ENCODE measurements around the gene PDE4B.
A peak's percentile ranks its signal among the peaks of the same experiment; 100 is the strongest.

PDE4B gene

DNA sequence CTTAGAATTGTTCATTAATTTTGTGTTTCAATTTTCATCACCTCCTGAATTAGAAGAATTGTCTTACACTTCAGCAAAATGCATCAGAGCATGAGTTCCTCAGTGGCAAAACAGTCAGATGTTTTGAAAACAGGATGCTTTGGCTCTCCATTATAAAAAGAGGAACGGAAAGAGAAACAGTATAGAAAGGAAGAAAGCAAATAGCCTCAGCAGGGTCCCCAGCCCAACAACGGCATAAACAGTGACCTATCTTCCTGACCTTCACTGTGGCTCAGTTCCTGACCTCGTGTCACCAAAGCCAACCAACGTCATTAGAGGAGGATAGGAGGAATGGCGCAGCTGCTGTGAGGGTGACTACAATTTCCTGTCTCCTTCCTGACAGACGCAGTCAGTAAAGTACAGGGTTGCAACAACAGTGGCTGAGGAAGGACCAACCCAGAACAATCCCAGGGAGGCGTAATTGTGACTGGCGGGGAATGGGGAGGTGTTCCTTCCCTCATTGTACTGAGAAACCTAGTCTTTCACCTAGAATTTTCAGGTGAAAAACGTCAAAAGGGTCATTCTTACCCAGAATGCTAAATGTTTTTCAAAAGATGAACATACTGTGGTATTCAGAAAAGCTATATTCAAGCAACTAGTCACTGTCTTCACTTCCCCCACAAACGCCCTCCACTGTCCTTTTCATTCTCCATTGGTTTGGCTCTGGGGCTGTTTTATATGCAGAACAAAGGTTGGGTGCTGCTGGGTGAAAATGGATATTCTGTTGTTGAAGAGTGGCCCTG lies 543.4 kb downstream of the PDE4B start:
- DNase-seq (ENCODE audit: low read depth, low spot score) = peak; percentile 50

- no peak for DNase-seq (ENCODE audit: low read depth, low spot score)
Observed at GRCh38 chr1:66336641-66336990, 543.9 kb downstream of the PDE4B start.

DNA sequence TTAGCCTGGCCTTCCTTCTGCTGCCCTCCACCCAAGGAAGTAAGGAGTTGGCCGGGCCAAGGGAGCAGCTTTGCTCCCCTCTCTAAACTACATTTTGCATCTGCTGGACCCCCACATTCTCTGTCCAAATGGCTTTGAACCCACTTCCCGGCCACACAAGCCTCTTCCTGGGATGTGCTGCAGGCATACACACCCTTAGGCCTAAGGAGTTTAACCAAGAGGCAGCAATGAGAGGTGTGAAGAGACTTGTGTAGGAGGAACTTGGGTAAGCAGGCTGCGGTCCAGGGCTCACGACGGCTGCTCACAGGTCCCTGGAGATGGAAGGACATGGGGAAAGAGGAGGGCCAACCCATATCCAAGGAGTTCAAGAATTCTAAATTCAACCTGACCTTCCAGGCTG lies 544.6 kb downstream of the PDE4B start:
- no peak for DNase-seq (ENCODE audit: low read depth, low spot score)

DNA sequence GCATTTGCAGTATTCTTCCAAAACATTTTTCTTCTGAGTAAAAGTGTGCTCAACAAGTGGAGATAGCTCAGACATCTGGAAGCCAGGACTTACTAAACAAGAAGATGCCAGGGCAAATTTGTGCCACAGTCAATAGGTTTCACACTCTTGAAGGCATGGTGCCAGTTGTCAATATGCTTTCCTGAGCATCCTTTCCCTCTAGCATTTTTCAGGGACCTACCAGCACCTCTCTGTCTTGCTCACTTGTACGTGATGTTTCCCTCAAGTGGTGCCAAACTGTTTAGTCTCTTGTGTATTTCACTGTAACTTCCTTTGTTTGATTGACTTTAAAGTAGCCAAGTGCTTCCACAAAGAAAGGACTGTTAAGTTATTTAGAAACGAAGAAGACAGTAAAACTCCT lies 547.2 kb downstream of the PDE4B start:
- no peak for DNase-seq (ENCODE audit: low read depth, low spot score)

DNA sequence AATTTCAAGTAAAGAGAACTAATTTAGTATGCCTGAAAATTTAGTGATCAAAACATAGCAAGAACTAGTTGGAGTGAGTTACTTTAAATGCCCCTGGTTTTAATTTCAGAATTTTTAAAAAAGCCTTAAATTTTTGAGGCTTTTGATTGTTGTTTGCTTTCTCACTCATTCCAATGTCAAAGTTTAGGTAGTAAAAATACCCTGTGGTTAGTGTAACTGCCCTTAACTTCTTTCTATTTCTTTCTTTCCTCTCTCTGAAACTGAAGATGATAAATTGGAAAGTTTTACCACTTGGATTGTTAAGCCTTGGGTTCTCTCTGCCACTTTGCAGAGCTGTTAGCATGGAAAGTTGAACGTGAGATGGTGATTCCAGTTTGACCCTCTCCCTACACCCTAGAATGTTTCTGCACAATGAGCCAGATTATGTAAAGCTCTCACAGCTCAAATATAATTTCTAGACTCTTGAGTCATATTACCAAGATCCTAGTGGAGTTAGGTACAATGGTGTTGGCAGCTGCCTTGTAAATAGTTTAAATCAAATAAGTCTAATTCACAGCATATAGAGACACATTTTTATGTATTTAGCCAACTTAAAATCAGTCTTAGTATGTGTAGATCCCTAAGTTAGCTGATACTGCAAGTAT lies 548.9 kb downstream of the PDE4B start:
- DNase-seq (ENCODE audit: low read depth, low spot score) = no peak

GRCh38 chr1:66342707-66343106 lies 550.0 kb downstream of the PDE4B start:
- DNase-seq (ENCODE audit: low read depth, low spot score) = no peak

DNA sequence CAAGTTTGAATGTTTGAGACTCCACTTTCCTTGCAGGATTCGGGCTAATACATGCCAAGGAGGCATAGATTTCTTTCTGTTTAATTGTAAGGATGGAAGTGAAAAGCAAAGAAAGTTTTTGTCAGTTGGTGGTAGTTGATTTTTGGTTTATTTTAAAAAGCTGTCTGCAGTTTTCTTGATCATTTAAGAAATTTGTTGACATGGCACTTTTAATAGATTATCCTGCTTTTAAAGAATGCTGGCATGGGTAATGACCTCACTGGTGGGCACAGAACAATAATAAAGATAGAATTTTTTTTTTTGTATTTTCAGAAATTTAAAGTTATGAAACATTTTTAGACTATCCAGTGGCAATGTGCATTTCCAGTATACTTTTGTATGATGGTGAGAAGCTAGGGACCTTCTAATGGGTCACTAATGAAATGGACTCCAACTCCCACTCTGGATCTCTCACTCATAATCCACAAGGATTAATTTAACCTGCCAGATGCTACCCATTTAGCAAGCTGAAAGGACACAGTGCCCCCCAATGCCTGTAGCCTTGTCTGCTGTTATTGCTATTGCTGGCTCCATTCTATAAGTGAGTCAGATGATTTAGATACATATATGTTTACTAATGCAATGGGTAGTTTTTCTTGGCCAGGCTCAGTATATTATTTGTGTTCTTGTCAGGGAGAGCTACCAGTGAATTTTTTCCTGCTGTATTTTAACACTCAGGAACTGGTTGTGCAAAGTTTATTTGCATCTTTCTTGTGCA lies 551.1 kb downstream of the PDE4B start:
- no peak for DNase-seq (ENCODE audit: low read depth, low spot score)

DNA sequence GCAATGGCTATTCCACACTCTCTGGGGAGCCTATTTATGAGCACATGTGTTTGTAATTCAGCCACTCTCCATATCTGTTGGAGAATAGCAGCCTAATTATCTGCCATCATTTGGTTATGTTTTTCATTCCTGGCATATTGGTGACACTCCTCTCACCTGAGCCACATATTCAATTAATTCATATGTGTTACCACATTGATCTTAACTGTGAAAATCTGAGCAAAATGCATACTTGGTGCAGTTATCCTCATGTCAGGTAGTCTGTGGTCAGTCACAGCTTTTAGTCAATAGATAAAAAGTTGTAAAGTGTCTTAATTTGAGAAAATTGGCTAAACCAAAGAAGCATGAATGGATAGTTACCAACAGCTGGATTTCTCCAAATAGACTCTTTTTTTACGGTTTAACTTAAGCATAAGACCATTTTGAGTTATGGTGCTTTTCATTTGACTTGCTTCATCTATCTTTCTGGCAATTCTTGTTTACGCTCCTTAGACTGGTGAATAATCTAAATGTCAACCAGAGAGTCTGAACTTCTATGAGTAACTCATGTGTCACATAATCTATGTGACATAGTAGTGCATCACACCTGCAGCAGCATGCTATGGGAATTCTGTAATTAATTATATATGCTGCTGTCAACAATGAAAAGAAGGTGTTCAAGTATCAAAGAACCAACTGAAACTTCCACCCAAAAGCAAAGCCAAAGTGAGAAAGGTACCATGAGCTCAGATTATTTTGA lies 553.5 kb downstream of the PDE4B start:
- no peak for DNase-seq (ENCODE audit: low read depth, low spot score)

DNA sequence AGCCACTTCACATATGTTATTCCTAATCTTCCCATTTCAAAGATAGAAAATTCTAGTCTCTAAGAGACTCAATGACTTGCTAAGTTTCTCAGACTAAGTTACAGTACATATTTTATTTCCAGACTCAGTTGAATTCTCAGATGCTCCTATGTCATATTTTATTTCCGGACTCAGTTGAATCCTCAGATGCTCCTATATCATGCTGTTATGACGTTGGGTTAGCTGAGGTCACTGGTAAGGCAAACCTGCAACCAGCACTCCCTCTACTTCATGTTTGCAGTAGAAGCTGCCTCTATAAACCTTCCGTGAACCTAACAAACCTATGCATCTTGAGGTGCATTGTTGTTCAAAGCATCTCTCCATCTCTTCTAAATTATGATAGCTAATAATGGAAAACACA lies 554.2 kb downstream of the PDE4B start:
- no peak for DNase-seq (ENCODE audit: low read depth, low spot score)

GRCh38 chr1:66348776-66349175 lies 556.1 kb downstream of the PDE4B start:
- DNase-seq (ENCODE audit: low read depth, low spot score) = no peak

DNA sequence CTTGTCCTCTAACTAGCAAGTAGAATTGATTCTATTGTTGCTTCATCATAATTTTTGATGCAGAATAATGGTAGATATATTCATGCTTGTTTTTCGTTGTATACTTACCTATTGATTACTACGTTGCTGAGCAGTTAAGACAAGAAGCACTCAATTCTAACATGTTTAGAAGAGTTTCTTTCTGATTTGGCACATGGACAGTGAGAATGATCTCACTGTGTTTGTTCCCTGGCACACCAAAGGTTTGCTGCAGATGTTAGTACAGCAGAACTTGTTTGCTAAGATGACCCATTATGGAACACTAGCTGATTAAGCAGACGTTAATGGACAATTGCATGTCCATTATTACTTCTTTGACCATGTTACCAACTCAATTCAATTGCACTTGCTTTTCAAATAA lies 556.5 kb downstream of the PDE4B start:
- no peak for DNase-seq (ENCODE audit: low read depth, low spot score)

GRCh38 chr1:66350001-66350547 lies 557.4 kb downstream of the PDE4B start:
- DNase-seq (ENCODE audit: low read depth, low spot score) = no peak

DNA sequence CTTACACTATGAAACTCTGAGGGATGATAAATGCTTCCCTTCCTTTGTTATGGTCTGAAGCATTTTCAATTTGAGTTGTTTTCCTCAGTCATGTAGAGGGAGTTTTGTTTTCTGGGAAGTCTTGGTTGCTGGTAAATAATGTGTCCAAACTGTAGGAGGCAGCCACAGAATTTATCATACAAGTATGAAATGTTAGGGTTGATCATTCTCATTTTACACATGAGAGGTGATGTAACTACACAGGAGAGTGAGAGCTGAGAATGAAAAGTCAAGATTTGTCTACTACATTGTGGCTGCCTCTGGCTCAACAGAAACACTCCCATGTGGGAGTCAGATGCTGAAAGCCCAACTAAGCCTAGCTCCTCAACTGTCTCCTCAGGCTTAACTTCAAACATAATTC lies 558.8 kb downstream of the PDE4B start:
- no peak for DNase-seq (ENCODE audit: low read depth, low spot score)

DNA sequence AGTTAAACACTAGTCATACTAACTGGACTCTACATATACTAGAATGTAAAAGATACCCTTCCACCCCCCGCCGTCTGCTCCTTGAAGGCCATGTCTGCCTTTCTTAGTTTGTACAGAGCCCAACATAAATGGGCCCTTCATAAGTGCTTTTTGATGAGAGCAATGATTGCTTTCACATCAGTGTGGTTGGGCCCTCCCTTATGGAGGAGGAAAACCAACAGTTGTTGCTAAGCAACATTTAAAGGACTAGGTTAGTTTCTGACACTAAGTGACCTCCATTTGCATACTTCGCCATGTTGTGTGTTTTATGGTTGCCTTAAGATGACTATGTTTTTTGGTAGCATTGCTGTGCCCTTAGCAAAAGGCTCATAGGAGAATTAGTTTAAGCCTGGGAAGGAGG lies 559.2 kb downstream of the PDE4B start:
- no peak for DNase-seq (ENCODE audit: low read depth, low spot score)

DNA sequence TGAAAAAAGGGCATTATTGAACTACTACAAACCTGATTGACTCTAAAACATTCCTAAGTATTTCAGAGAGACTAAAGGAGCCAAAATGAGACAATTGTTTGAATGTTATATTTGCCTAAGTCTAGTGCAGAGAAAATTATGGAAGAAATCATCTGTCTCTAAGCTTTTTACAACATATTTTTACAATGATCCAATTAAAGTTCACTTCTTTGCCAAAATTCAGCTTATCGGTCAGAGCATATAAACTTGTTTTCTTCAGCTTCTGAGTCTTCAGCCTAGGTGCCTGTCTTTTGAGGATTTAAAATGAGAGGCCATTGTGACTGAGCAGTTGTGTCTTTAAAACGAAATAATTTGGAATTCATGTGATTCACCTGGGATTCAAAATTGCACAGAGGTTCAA lies 560.1 kb downstream of the PDE4B start:
- no peak for DNase-seq (ENCODE audit: low read depth, low spot score)

- no peak for DNase-seq (ENCODE audit: low read depth, low spot score)
Observed at GRCh38 chr1:66353257-66353656, 560.6 kb downstream of the PDE4B start.

DNA sequence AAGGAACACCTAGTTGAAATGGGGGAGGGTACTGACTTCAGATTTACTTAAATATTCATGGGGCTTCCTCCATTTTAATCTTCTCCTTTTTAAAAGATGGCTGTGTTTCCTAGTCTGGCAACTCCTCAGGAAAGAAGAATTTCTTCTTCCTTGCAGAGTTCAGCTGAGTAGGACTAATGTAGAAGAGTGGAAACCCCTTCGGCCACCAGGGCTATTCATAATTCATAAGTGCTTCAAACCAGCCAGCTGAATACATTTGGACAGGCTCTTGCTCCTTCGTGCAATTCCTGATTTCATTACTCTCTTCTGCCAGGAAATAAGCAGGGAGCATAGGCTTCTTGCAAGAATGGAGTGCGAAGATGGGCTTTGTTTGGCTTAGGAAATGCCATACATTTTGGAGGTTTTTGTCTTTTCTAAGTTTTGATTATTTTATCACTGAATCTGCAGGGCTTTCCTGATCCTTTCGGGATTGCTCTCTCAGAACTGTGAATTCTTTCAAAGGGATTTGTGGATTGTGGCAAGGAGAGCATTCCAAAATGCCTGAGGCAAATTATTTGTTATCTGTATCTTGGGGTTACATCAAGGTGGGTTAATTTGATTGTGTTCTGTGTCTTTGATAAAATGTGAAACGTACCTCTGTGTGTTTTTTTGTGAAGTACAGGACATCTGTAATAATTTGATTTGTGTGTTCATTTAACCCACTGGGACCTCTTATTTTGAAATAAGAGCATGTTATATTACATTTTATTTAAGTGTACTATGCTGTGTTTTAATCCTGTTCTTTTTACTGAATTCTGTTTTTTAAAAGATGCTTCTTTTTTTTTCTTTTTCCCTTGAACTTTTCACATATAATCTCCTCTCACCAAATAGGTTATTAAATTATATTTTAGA lies 561.9 kb downstream of the PDE4B start:
- DNase-seq (ENCODE audit: low read depth, low spot score) = no peak

- DNase-seq (ENCODE audit: low read depth, low spot score) = no peak
Observed at GRCh38 chr1:66355756-66356155, 563.1 kb downstream of the PDE4B start.

GRCh38 chr1:66356605-66357004 lies 563.9 kb downstream of the PDE4B start:
- no peak for DNase-seq (ENCODE audit: low read depth, low spot score)

DNA sequence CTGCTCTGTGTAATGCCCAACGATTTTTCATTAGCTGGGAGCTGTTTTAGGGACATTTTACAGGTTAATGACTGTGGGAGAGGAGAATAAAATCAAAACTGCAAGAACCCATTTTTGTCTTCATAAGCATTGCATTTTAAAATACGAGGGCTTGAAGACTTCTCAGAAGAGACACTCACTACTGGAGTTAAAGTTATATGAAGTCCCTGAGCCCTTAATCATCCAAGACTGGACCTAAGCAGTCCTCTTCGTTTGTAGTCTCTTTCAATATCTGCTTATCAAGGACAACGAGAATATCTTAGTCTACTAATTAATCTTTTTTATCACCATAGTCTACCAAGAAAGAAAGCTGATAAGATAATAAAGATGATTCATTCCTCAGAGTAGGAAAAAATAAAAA lies 564.3 kb downstream of the PDE4B start:
- no peak for DNase-seq (ENCODE audit: low read depth, low spot score)

Measured in brain pericyte (primary cell).